Upper lobe of left lung (tissue), 6 donors: ENCODE measurements around the gene SLCO3A1. TPM values are rescaled to one million over a fixed set of nuclear protein-coding genes. Genes with fewer than 3 reads are reported as not detected.

Experiments
- ATAC-seq, 2 donors: fragments of 200-7000 bp; cut with Tn5 transposase; one replicate each; pipeline ENCODE4 v1.9.1; 2022; ENCODE audit warnings: mild to moderate bottlenecking in 2 of 2, moderate library complexity in 2 of 2; ENCODE audit not compliant: low FRiP score in 2 of 2
- DNase-seq, 2 donors: peaks; one replicate each; pipeline ENCODE4 v3.0.0-alpha.2; 2019 to 2020
- H3K27ac ChIP-seq, 4 donors: fragments of 200-600 bp; sonication (generic); one replicate each; pipeline ENCODE4 v1.5.1; 2016 to 2019
- H3K27me3 ChIP-seq, 4 donors: fragments of 200-600 bp; sonication (generic); one replicate each; pipeline ENCODE4 v1.5.1; 2017 to 2019
- H3K36me3 ChIP-seq, 4 donors: fragments of 200-600 bp; sonication (generic); one replicate each; pipeline ENCODE4 v1.5.1; 2016 to 2019
- H3K4me1 ChIP-seq, 4 donors: fragments of 200-600 bp; sonication (generic); one replicate each; pipeline ENCODE4 v1.5.1; 2018 to 2019
- H3K4me3 ChIP-seq, 4 donors: fragments of 200-600 bp; sonication (generic); one replicate each; pipeline ENCODE4 v1.5.1; 2017 to 2019; ENCODE audit warnings: mild to moderate bottlenecking in 2 of 4, moderate library complexity in 1 of 4
- H3K9me3 ChIP-seq, 4 donors: fragments of 200-600 bp; sonication (generic); one replicate each; pipeline ENCODE4 v1.5.1; 2018 to 2019
- CTCF ChIP-seq, 6 experiments: fragments of 450-650 bp in 4 of 6; fragments of 200-600 bp in 2 of 6; sonication (generic) in 2 of 6; IDR thresholded peaks; one replicate each; pipeline ENCODE4 v1.5.1; 2016 to 2019; ENCODE audit warnings: antibody characterized with exemption in 6 of 6
- EP300 ChIP-seq, 4 donors: sonication (generic); formaldehyde crosslinking; IDR thresholded peaks; one replicate each; pipeline ENCODE4 v1.5.1; 2017; ENCODE audit warnings: antibody characterized with exemption in 4 of 4, control low read depth in 2 of 4
- POLR2A ChIP-seq, 4 donors: fragments of 450-650 bp; IDR thresholded peaks; one replicate each; pipeline ENCODE4 v1.5.1; 2016 to 2017; ENCODE audit warnings: antibody characterized with exemption in 4 of 4, mild to moderate bottlenecking in 2 of 4
- POLR2AphosphoS5 ChIP-seq, 2 donors: sonication (generic); formaldehyde crosslinking; IDR thresholded peaks; one replicate each; pipeline ENCODE4 v1.5.1; 2017; ENCODE audit warnings: antibody characterized with exemption in 2 of 2
- WGBS, 2 donors: methylation state at CpG; one replicate each; pipeline ENCODE4 v1.1.5; 2017 to 2018; 5-methylcytosine and 5-hydroxymethylcytosine counted together
- total RNA-seq, 6 donors: library from RNA; depleted of rRNA in 4 of 6; stranded (reverse); fragments of >200 nt in 4 of 6; gene quantifications; one replicate each; pipeline versions ENCODE4 v1.1.0 to v1.2.1, GENCODE V29; 2016 to 2021
- donor health status: DM: no; HTN: no; CAD: no; lungs with moderate emphysema.
- donor health status: DM: no; HTN: yes; CAD: no; lungs with severe emphysema.

SLCO3A1 gene
- total RNA-seq, 6 donors from 2014 or later: 29.3 to 56.6 (median 46.7) TPM

DNA sequence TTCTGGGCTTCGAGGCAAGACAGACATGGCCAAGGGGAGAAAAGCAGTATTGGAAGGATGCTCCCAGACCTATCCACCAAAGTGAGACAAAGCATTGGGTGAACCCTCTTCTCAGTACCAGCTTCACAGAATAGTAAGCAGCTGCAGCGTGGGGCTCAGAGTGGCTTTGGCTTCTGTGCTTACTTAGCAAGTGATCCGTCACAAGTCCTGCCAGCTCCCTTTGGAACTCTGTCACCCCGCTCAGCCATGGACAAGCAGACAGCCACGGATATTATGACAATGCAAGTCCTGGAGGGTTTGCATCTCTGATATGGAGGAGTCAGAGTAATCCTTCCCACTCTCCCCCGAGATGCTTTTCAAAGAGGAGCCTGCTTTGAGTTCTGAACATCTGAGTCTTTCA lies 90.8 kb downstream of the SLCO3A1 start:
- H3K27ac ChIP-seq: peak overlapping the region; percentile 78 to 81 (median 80)
- no peaks in the 10 kb centered on the region for H3K9me3 ChIP-seq
- H3K27me3 ChIP-seq: no peaks in the 10 kb centered on the region
- DNase-seq: no peak
- no peaks in the 10 kb centered on the region for H3K36me3 ChIP-seq
- no peak for ATAC-seq
- H3K4me1 ChIP-seq: peaks cover 84 to 95% (median 92%) of the 10 kb centered on the region in 4 donors
- TF ChIP-seq POLR2AphosphoS5 (IDR thresholded peaks at IDR 0.05) (no peak), POLR2A (IDR thresholded peaks at IDR 0.05) (no peak), EP300 (IDR thresholded peaks at IDR 0.05) (no peak), CTCF (IDR thresholded peaks at IDR 0.05) (no peak)
- WGBS, 2 donors: 61 to 66% methylated on average over 6 of the region's 6 CpGs
- H3K4me3 ChIP-seq: no peak overlapping the region

GRCh38 chr15:91945385-91945784 lies 91.9 kb downstream of the SLCO3A1 start:
- no peak for DNase-seq
- peaks cover 79 to 95% (median 86%) of the 10 kb centered on the region in 4 donors for H3K4me1 ChIP-seq
- H3K27ac ChIP-seq: peak overlapping the region; percentile 28 to 76 (median 52)
- H3K27me3 ChIP-seq: no peaks in the 10 kb centered on the region
- no peaks in the 10 kb centered on the region for H3K36me3 ChIP-seq
- H3K4me3 ChIP-seq: no peak overlapping the region
- no peaks in the 10 kb centered on the region for H3K9me3 ChIP-seq
- no peak for TF ChIP-seq POLR2A (IDR thresholded peaks at IDR 0.05)
- TF ChIP-seq CTCF (IDR thresholded peaks at IDR 0.05): no peak
- TF ChIP-seq EP300 (IDR thresholded peaks at IDR 0.05): no peak
- TF ChIP-seq POLR2AphosphoS5 (IDR thresholded peaks at IDR 0.05): no peak
- no peak for ATAC-seq
- 71 to 77% methylated on average over 6 of the region's 6 CpGs for WGBS, 2 donors

GRCh38 chr15:91946075-91946474 lies 92.6 kb downstream of the SLCO3A1 start:
- Histone ChIP-seq H3K4me1 (peaks cover 79 to 88% (median 83%) of the 10 kb centered on the region in 4 donors), H3K27ac (peak overlapping the region; percentile 72 to 82 (median 78)), H3K9me3 (no peaks in the 10 kb centered on the region), H3K36me3 (no peaks in the 10 kb centered on the region), H3K27me3 (no peaks in the 10 kb centered on the region), H3K4me3 (no peak overlapping the region)
- ATAC-seq (no peak), DNase-seq (no peak)
- TF ChIP-seq CTCF (IDR thresholded peaks at IDR 0.05) (no peak), POLR2A (IDR thresholded peaks at IDR 0.05) (no peak), POLR2AphosphoS5 (IDR thresholded peaks at IDR 0.05) (no peak), EP300 (IDR thresholded peaks at IDR 0.05) (no peak)
- WGBS, 2 donors: 50 to 53% methylated on average over 4 to 6 of the region's 6 CpGs

GRCh38 chr15:91946581-91947292 lies 93.2 kb downstream of the SLCO3A1 start:
- Histone ChIP-seq H3K27me3 (no peaks in the 10 kb centered on the region), H3K4me3 (no peak overlapping the region), H3K4me1 (peaks cover 73 to 81% (median 80%) of the 10 kb centered on the region in 4 donors), H3K36me3 (no peaks in the 10 kb centered on the region), H3K9me3 (no peaks in the 10 kb centered on the region), H3K27ac (peak overlapping the region; percentile 72 to 82 (median 78))
- ATAC-seq (no peak), DNase-seq (no peak)
- WGBS, 2 donors: 48 to 50% methylated on average over 15 to 16 of the region's 16 CpGs
- no peak for TF ChIP-seq EP300 (IDR thresholded peaks at IDR 0.05)
- no peak for TF ChIP-seq POLR2A (IDR thresholded peaks at IDR 0.05)
- TF ChIP-seq POLR2AphosphoS5 (IDR thresholded peaks at IDR 0.05): peak in 1 of 2 donors; percentile 28
- peak in 5 of 6 experiments; percentile 14 to 49 (median 26) for TF ChIP-seq CTCF (IDR thresholded peaks at IDR 0.05)

DNA sequence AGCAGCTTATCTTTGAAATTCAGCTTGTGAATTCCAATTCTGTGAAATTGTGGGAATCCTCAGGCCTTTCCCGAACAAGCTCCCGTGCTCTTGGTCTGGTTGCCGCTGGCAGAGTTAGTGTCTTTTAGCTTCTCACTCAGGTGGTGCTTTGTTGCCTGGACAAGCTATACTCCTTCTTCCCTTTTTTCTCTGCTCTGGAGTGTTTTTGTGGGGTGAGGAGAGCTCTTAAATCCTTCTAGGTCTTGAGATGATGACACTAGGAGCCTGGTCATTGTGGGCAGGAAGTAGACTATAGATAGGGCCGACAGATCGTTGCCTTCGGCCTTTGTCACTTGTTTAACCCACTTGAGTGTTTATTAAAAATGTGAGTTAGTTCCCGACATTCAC lies 93.8 kb downstream of the SLCO3A1 start:
- WGBS, 2 donors: 35 to 38% methylated on average over 7 of the region's 7 CpGs
- Histone ChIP-seq H3K9me3 (no peaks in the 10 kb centered on the region), H3K27me3 (no peaks in the 10 kb centered on the region), H3K4me3 (no peak overlapping the region), H3K36me3 (no peaks in the 10 kb centered on the region), H3K27ac (peak overlapping the region; percentile 72 to 82 (median 78)), H3K4me1 (peaks cover 68 to 77% (median 75%) of the 10 kb centered on the region in 4 donors)
- TF ChIP-seq EP300 (IDR thresholded peaks at IDR 0.05) (no peak), POLR2AphosphoS5 (IDR thresholded peaks at IDR 0.05) (no peak), CTCF (IDR thresholded peaks at IDR 0.05) (no peak), POLR2A (IDR thresholded peaks at IDR 0.05) (no peak)
- ATAC-seq: no peak
- DNase-seq: no peak
